HepG2 (cell line): ENCODE data around the gene ZNF764. TPM values are rescaled to one million over a fixed set of nuclear protein-coding genes. Genes with fewer than 3 reads are reported as not detected.

Source experiments
- ARNTL ChIP-seq: sonication (generic); formaldehyde crosslinking; IDR thresholded peaks from 2 replicates; pipeline ENCODE4 v1.4.0; 2020; ENCODE audit warnings: mild to moderate bottlenecking, missing genetic modification reagents
- CSRNP2 ChIP-seq: sonication (generic); formaldehyde crosslinking; conservative IDR thresholded peaks from 2 replicates; pipeline ENCODE4 v1.8.0; 2022; ENCODE audit warnings: low read depth, missing genetic modification reagents
- FOXA1 ChIP-seq, 2 experiments: fragments of 450-650 bp in 1 of 2; sonication (generic) in 1 of 2; formaldehyde crosslinking in 1 of 2; IDR thresholded peaks; 2 replicates each; pipeline versions ENCODE4 v1.4.0 to v1.6.1; 2016 to 2020; ENCODE audit warnings: missing genetic modification reagents in 1 of 2
- KLF6 ChIP-seq: IDR thresholded peaks from 2 replicates; pipeline ENCODE4 v1.8.0; 2016; ENCODE audit warnings: missing biosample characterization, missing genetic modification reagents
- MYC ChIP-seq: sonication (generic); formaldehyde crosslinking; IDR thresholded peaks from 2 replicates; pipeline ENCODE4 v1.9.0; 2021; ENCODE audit warnings: missing genetic modification reagents, borderline replicate concordance
- RBM22 ChIP-seq: fragments of 200-400 bp; formaldehyde crosslinking; optimal IDR thresholded peaks from 2 replicates; pipeline ENCODE3; 2017; ENCODE audit warnings: mild to moderate bottlenecking, low read length, moderate library complexity
- RELA ChIP-seq: sonication (generic); formaldehyde crosslinking; IDR thresholded peaks from 2 replicates; pipeline ENCODE4 v1.4.0; 2020; ENCODE audit warnings: missing genetic modification reagents
- ZBTB20 ChIP-seq: sonication (generic); formaldehyde crosslinking; IDR thresholded peaks from 2 replicates; pipeline ENCODE4 v1.8.1; 2023; ENCODE audit warnings: missing genetic modification reagents, low read depth, mild to moderate bottlenecking, borderline replicate concordance
- ZNF234 ChIP-seq: sonication (generic); formaldehyde crosslinking; conservative IDR thresholded peaks from 2 replicates; pipeline ENCODE4 v1.5.1; 2020; ENCODE audit warnings: mild to moderate bottlenecking, missing genetic modification reagents
- ZNF260 ChIP-seq: sonication (generic); formaldehyde crosslinking; IDR thresholded peaks from 2 replicates; pipeline ENCODE4 v1.4.0; 2020; ENCODE audit warnings: missing genetic modification reagents, low read depth, mild to moderate bottlenecking, borderline replicate concordance
- ZNF317 ChIP-seq: sonication (generic); formaldehyde crosslinking; IDR thresholded peaks from 2 replicates; pipeline ENCODE4 v1.5.0; 2020; ENCODE audit warnings: mild to moderate bottlenecking, missing genetic modification reagents
- ZNF407 ChIP-seq: sonication (generic); formaldehyde crosslinking; IDR thresholded peaks from one replicate; pipeline ENCODE4 v1.5.1; 2020; ENCODE audit warnings: mild to moderate bottlenecking, missing genetic modification reagents; ENCODE audit errors: not compliant biosample characterization
- ZNF549 ChIP-seq: sonication (generic); formaldehyde crosslinking; IDR thresholded peaks from 2 replicates; pipeline ENCODE4 v1.5.0; 2020; ENCODE audit warnings: missing genetic modification reagents
- ZNF567 ChIP-seq: sonication (generic); formaldehyde crosslinking; IDR thresholded peaks from 2 replicates; pipeline ENCODE4 v1.8.1; 2023; ENCODE audit warnings: mild to moderate bottlenecking, missing genetic modification reagents, borderline replicate concordance
- ZNF607 ChIP-seq: sonication (generic); formaldehyde crosslinking; IDR thresholded peaks from 2 replicates; pipeline ENCODE4 v1.5.1; 2020; ENCODE audit warnings: missing genetic modification reagents, mild to moderate bottlenecking, borderline replicate concordance
- ZNF672 ChIP-seq: sonication (generic); formaldehyde crosslinking; IDR thresholded peaks from 2 replicates; pipeline ENCODE4 v1.8.1; 2022; ENCODE audit warnings: missing genetic modification reagents
- polyA plus RNA-seq, 8 experiments: library from polyadenylated mRNA; depleted of rRNA in 3 of 8; stranded (reverse) in 7 of 8; unstranded in 1 of 8; fragments of >200 nt; fragmentation: Illumina TruSeq in 4 of 8; extraction: Trizol in 4 of 8; gene quantifications; 2 replicates each; pipeline versions ENCODE4 v1.2.1 to v1.2.3, GENCODE V29; 2011 to 2016; ENCODE audit warnings: low read depth in 4 of 8, missing spikeins in 1 of 8, mixed read lengths in 1 of 8; ENCODE audit not compliant: insufficient read depth in 1 of 8
- total RNA-seq, 5 experiments: library from RNA; depleted of rRNA; stranded (reverse); fragments of >200 nt; fragmentation: Illumina TruSeq; extraction: Trizol; gene quantifications; 2 replicates each; pipeline ENCODE4 v1.2.3, GENCODE V29; 2016; ENCODE audit warnings: low read depth in 1 of 5
- TF ChIP-seq, protein P1 (sequence below): sonication (generic); formaldehyde crosslinking; IDR thresholded peaks from 2 replicates; pipeline ENCODE4 v1.5.1; 2020; ENCODE audit warnings: missing genetic modification reagents, mild to moderate bottlenecking, borderline replicate concordance

The ZNF764 gene
- total and polyA plus RNA-seq, 2 of the 13 experiments (the other 11 are each of a cell fraction or from before 2014, with no cell fraction given) = 4.1 to 9.1 TPM

DNA sequence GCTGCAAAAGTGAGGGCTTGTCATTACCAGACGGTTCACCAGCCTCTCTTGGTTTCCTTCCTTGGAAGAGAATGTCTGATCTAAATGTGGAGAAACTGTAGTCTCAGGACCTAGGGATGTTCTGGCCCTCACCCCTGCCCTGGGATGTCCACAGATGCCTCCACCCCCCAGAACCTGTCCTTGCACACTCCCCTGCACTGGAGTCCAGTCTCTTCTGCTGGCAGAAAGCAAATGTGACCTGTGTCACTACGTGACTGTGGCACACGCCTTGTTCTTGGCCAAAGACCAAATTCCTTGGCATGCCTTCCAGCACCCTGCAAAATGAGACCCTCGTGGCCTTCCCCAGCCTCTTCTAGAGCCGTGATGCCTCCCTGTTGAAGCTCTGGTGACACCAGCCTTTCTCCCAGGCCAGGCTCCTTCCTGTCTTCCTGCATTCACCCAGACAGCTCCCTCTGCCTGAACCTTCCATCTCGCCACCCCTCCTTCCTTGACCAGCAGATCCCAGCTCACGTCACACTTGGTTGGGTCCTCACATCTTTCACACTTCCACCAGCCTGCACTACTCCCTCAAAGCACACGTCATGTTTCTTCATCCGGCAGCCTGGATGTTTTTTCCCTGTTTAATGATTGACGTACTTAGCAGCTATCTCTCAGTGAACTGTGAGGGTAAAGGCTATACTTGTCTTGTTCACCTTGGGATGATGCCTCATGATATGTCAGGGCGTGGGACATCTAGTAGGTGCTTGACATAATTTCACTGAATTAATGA is 36.1 kb downstream of the ZNF764 start (continued):
- peak; percentile 84 for TF ChIP-seq ZNF407 (CRISPR knock-in tag)
- 0 out of 2 replicates have a peak, but pooled peaks have one; percentile 49 for TF ChIP-seq KLF6 (CRISPR knock-in tag)
- TF ChIP-seq ZNF607 = peak; percentile 69; the same call in 1 of the 2 replicates
- TF ChIP-seq CSRNP2 = no peak
- TF ChIP-seq RBM22 = no peak
- no peak for TF ChIP-seq ZBTB20 (CRISPR knock-in tag)
- no peak for TF ChIP-seq FOXA1 (IDR thresholded peaks at IDR 0.05)
- TF ChIP-seq FOXA1 (CRISPR knock-in tag; IDR thresholded peaks at IDR 0.05) = no peak
- no peak for TF ChIP-seq RELA (CRISPR knock-in tag)
- TF ChIP-seq, protein P1, sequence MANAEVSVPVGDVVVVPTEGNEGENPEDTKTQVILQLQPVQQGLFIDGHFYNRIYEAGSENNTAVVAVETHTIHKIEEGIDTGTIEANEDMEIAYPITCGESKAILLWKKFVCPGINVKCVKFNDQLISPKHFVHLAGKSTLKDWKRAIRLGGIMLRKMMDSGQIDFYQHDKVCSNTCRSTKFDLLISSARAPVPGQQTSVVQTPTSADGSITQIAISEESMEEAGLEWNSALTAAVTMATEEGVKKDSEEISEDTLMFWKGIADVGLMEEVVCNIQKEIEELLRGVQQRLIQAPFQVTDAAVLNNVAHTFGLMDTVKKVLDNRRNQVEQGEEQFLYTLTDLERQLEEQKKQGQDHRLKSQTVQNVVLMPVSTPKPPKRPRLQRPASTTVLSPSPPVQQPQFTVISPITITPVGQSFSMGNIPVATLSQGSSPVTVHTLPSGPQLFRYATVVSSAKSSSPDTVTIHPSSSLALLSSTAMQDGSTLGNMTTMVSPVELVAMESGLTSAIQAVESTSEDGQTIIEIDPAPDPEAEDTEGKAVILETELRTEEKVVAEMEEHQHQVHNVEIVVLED (CRISPR knock-in tag) = no peak; the same call in 1 of the 2 replicates
- peak; percentile 61 for TF ChIP-seq ARNTL (CRISPR knock-in tag)
- TF ChIP-seq ZNF317 (CRISPR knock-in tag) = peak; percentile 46; the same call in 1 of the 2 replicates
- peak; percentile 30; the same call in 1 of the 2 replicates for TF ChIP-seq MYC
- TF ChIP-seq ZNF549 (CRISPR knock-in tag) = no peak
- TF ChIP-seq ZNF672 (CRISPR knock-in tag) = no peak
- no peak for TF ChIP-seq ZNF234
- TF ChIP-seq ZNF567 = no peak
- no peak for TF ChIP-seq ZNF260
